ENCODE measurements around the gene OVOL2. TPM values are rescaled to one million over a fixed set of nuclear protein-coding genes. Genes with fewer than 3 reads are reported as not detected.

The OVOL2 gene
- total and polyA plus RNA-seq, 2 of the 8 experiments (the other 6 are each of a cell fraction or from before 2014, with no cell fraction given): 11.0 to 11.4 TPM

GRCh38 chr20:18057101-18057993, at the start of gene OVOL2 (continued):
- TF ChIP-seq SP1 (IDR thresholded peaks at IDR 0.05; ENCODE audit: low read depth, low read length) (peak; percentile 81; the same call in 1 of the 2 replicates), RNF2 (IDR thresholded peaks at IDR 0.05; ENCODE audit: borderline replicate concordance, low read depth, low read length, missing control alignments, poor library complexity, severe bottlenecking) (no peak), E2F6 (IDR thresholded peaks at IDR 0.05) (peak; percentile 40; the same call in 1 of the 2 replicates), EZH2 (IDR thresholded peaks at IDR 0.05; ENCODE audit: low read depth, low read length, severe bottlenecking) (no peak), SRF (IDR thresholded peaks at IDR 0.05; ENCODE audit: low read depth, low read length) (no peak), CEBPB (IDR thresholded peaks at IDR 0.05; ENCODE audit: low read depth, low read length) (no peak), ASH2L (IDR thresholded peaks at IDR 0.05; ENCODE audit: low read length) (peak; percentile 82), CHD2 (IDR thresholded peaks at IDR 0.05; ENCODE audit: low read length) (no peak), KDM5A (IDR thresholded peaks at IDR 0.05; ENCODE audit: low read length) (no peak), RFX5 (IDR thresholded peaks at IDR 0.05; ENCODE audit: borderline replicate concordance, low read depth, low read length) (no peak), ATF3 (IDR thresholded peaks at IDR 0.05; ENCODE audit: insufficient read depth, low read depth, low read length) (no peak), KDM4A (IDR thresholded peaks at IDR 0.05; ENCODE audit: low read depth, low read length, severe bottlenecking) (peak; percentile 47), PHF8 (conservative IDR thresholded peaks at IDR 0.05; ENCODE audit: low read depth, low read length) (0 out of 2 replicates have a peak, but pooled peaks have one; percentile 24), CTCF (IDR thresholded peaks at IDR 0.05; ENCODE audit: control extremely low read depth in 1 of 3, insufficient read depth in 1 of 3, low read depth in 1 of 3, low read length in 3 of 3) (no peak), FOSL1 (IDR thresholded peaks at IDR 0.05; ENCODE audit: insufficient read depth, low read depth, low read length) (no peak), GTF2F1 (IDR thresholded peaks at IDR 0.05; ENCODE audit: borderline replicate concordance, low read depth, low read length) (no peak), SP4 (IDR thresholded peaks at IDR 0.05; ENCODE audit: low read length) (no peak)
